GM13976 (cell line): Measurements from ENCODE around the gene UBN1.

Experiments
- DNase-seq: peaks from one replicate; pipeline ENCODE4 v3.0.0; 2012; ENCODE audit warnings: low spot score
- CTCF ChIP-seq: IDR thresholded peaks from 2 replicates; pipeline ENCODE4 v1.5.1; 2012; ENCODE audit warnings: borderline replicate concordance, mild to moderate bottlenecking; ENCODE audit not compliant: insufficient read depth; ENCODE audit errors: extremely low read depth, missing control alignments, control extremely low read depth
- in situ Hi-C: fragments of 300-500 bp; cut with MboI; formaldehyde crosslinking; loops from one replicate; pipeline ENCODE4 v1.12.0; 2022; ENCODE audit warnings: low sequenced_read_pairs, mixed read lengths, inconsistent platforms; ENCODE audit not compliant: unreplicated experiment

Gene UBN1

GRCh38 chr16:4874666-4875065, 27.4 kb downstream of the UBN1 start:
- no peak for DNase-seq
- in situ Hi-C loops = no loop called here

GRCh38 chr16:4876646-4877379, 29.5 kb downstream of the UBN1 start:
- DNase-seq = no peak
- in situ Hi-C loops = no loop called here
- no peak for TF ChIP-seq CTCF

More at GRCh38 chr16:4874666-4875065, 27.4 kb downstream of the UBN1 start:
- TF ChIP-seq CTCF = no peak

- in situ Hi-C loops = no loop called here
- TF ChIP-seq CTCF = no peak
- DNase-seq = no peak
Measured at GRCh38 chr16:4877380-4877685, 30.1 kb downstream of the UBN1 start.

GRCh38 chr16:4879049-4879448, 31.8 kb downstream of the UBN1 start:
- no peak for DNase-seq
- in situ Hi-C loops = no loop called here
- no peak for TF ChIP-seq CTCF

- in situ Hi-C loops = no loop called here
Measured at GRCh38 chr16:4880006-4880580, 32.8 kb downstream of the UBN1 start.

GRCh38 chr16:4882000-4882632, 34.8 kb downstream of the UBN1 start:
- in situ Hi-C loops = no loop called here
- no peak for DNase-seq
- no peak for TF ChIP-seq CTCF

More at GRCh38 chr16:4880006-4880580, 32.8 kb downstream of the UBN1 start:
- DNase-seq = no peak
- TF ChIP-seq CTCF = no peak
